GM13977 (cell line): Measurements from ENCODE around the gene TRIM56.

Experiments used
- DNase-seq: peaks from one replicate; pipeline ENCODE4 v3.0.0; 2012; ENCODE audit warnings: low spot score
- CTCF ChIP-seq: IDR thresholded peaks from 2 replicates; pipeline ENCODE4 v1.5.1; 2012; ENCODE audit warnings: mild to moderate bottlenecking, control low read depth; ENCODE audit not compliant: insufficient read depth; ENCODE audit errors: extremely low read depth, missing control alignments
- in situ Hi-C: fragments of 300-500 bp; cut with MboI; formaldehyde crosslinking; loops from one replicate; pipeline ENCODE4 v1.12.0; 2022; ENCODE audit warnings: low sequenced_read_pairs, low pct_unique_long_range_greater_than_20kb, mixed read lengths, inconsistent platforms; ENCODE audit not compliant: unreplicated experiment

Gene TRIM56

GRCh38 chr7:101134399-101134980, 49.2 kb downstream of the TRIM56 start:
- in situ Hi-C loops, result no loop called here
- no peak for DNase-seq
- TF ChIP-seq CTCF, result no peak

- in situ Hi-C loops, result no loop called here
- no peak for TF ChIP-seq CTCF
- DNase-seq, result no peak
These were observed 52.5 kb downstream of the TRIM56 start for GRCh38 chr7:101137651-101138212.

GRCh38 chr7:101138213-101138870, 53.1 kb downstream of the TRIM56 start:
- DNase-seq, result peak; percentile 84
- in situ Hi-C loops, result no loop called here
- peak; percentile 63 for TF ChIP-seq CTCF

GRCh38 chr7:101140339-101140699, 55.0 kb downstream of the TRIM56 start:
- TF ChIP-seq CTCF, result no peak
- in situ Hi-C loops, result no loop called here
- no peak for DNase-seq

- TF ChIP-seq CTCF, result no peak
- in situ Hi-C loops, result no loop called here
- no peak for DNase-seq
These were observed 55.6 kb downstream of the TRIM56 start for GRCh38 chr7:101140746-101141382.
